Keratinocyte (primary cell): ENCODE measurements around the gene EPHA1. TPM values are rescaled to one million over a fixed set of nuclear protein-coding genes. Genes with fewer than 3 reads are reported as not detected.
A peak's percentile ranks its signal among the peaks of the same experiment; 100 is the strongest.

Source experiments
- DNase-seq: peaks from one replicate; pipeline ENCODE4 v3.0.0-alpha.2; 2011; ENCODE audit warnings: low read depth, missing footprints, low spot score
- FAIRE-seq: peaks from 2 replicates; lab custom pipeline; 2011; peaks lifted over from hg19 to GRCh38; lab: Jason Lieb, UNC
- H2AFZ ChIP-seq: 2 replicates; pipeline ENCODE4 v1.6.0; 2012; ENCODE audit warnings: low read length, control low read depth, inconsistent platforms; ENCODE audit not compliant: control insufficient read depth
- H3K27ac ChIP-seq: 2 replicates; pipeline ENCODE4 v1.5.1; 2011; ENCODE audit warnings: low read length; ENCODE audit not compliant: control insufficient read depth, insufficient read depth
- H3K27me3 ChIP-seq: 3 replicates; pipeline ENCODE4 v1.6.0; 2011; ENCODE audit warnings: low read length; ENCODE audit not compliant: control insufficient read depth, insufficient read depth; ENCODE audit errors: extremely low read depth
- H3K36me3 ChIP-seq, 2 experiments: 2 replicates in 1 of 2; 3 replicates in 1 of 2; pipeline ENCODE4 v1.5.1; 2011; ENCODE audit warnings: low read length in 2 of 2, mild to moderate bottlenecking in 1 of 2; ENCODE audit not compliant: control insufficient read depth in 2 of 2, insufficient read depth in 2 of 2; ENCODE audit errors: extremely low read depth in 1 of 2
- H3K4me1 ChIP-seq: 3 replicates; pipeline ENCODE4 v1.5.1; 2011; ENCODE audit warnings: low read length; ENCODE audit not compliant: control insufficient read depth, insufficient read depth; ENCODE audit errors: extremely low read depth
- H3K4me2 ChIP-seq: 3 replicates; pipeline ENCODE4 v1.6.0; 2011; ENCODE audit warnings: low read depth, low read length; ENCODE audit not compliant: control insufficient read depth, insufficient read depth; ENCODE audit errors: extremely low read depth
- H3K4me3 ChIP-seq, 3 experiments: fragments of 200-600 bp in 1 of 3; sonication (generic) in 1 of 3; 2 replicates in 2 of 3; 3 replicates in 1 of 3; pipeline ENCODE4 v1.5.1; 2011 to 2016; ENCODE audit warnings: low read length in 3 of 3, mild to moderate bottlenecking in 3 of 3, control low read depth in 2 of 3, inconsistent platforms in 1 of 3, low read depth in 1 of 3, mixed read lengths in 1 of 3, mixed run types in 1 of 3, moderate library complexity in 1 of 3; ENCODE audit not compliant: control insufficient read depth in 2 of 3, insufficient read depth in 2 of 3; ENCODE audit errors: extremely low read depth in 1 of 3
- H3K79me2 ChIP-seq: 2 replicates; pipeline ENCODE4 v1.6.0; 2012; ENCODE audit warnings: low read length; ENCODE audit not compliant: control insufficient read depth, insufficient read depth
- H3K9ac ChIP-seq: 3 replicates; pipeline ENCODE4 v1.6.0; 2011; ENCODE audit warnings: low read length; ENCODE audit not compliant: control insufficient read depth, insufficient read depth; ENCODE audit errors: extremely low read depth
- H3K9me1 ChIP-seq: 3 replicates; pipeline ENCODE4 v1.6.0; 2011; ENCODE audit warnings: low read length; ENCODE audit not compliant: control insufficient read depth, insufficient read depth; ENCODE audit errors: extremely low read depth
- H3K9me3 ChIP-seq: 2 replicates; pipeline ENCODE4 v1.5.1; 2012; ENCODE audit warnings: low read depth, low read length; ENCODE audit not compliant: control insufficient read depth
- H4K20me1 ChIP-seq: 3 replicates; pipeline ENCODE4 v1.6.0; 2011; ENCODE audit warnings: low read length; ENCODE audit not compliant: control insufficient read depth, insufficient read depth; ENCODE audit errors: extremely low read depth
- CTCF ChIP-seq, 3 experiments: IDR thresholded peaks in 1 of 3; conservative IDR thresholded peaks in 1 of 3; optimal IDR thresholded peaks in 1 of 3; 2 replicates in 2 of 3; 3 replicates in 1 of 3; pipeline versions ENCODE3 to v1.5.1; 2011; ENCODE audit warnings: low read length in 3 of 3, mild to moderate bottlenecking in 3 of 3, moderate library complexity in 2 of 3, control low read depth in 1 of 3, inconsistent platforms in 1 of 3; ENCODE audit not compliant: insufficient read depth in 2 of 3; ENCODE audit errors: extremely low read depth in 1 of 3
- EZH2 ChIP-seq: IDR thresholded peaks from one replicate; pipeline ENCODE4 v1.6.1; 2012; ENCODE audit warnings: inconsistent platforms, mild to moderate bottlenecking, low read length, moderate library complexity
- dilution Hi-C: fragments of 300-500 bp; cut with MboI; formaldehyde crosslinking; loops from one replicate; pipeline ENCODE4 v1.7.0; 2020; ENCODE audit warnings: low sequenced_read_pairs; ENCODE audit not compliant: extremely low pct_ligation_motif_present
- polyA plus RNA-seq, 5 experiments: library from polyadenylated mRNA; depleted of rRNA in 3 of 5; stranded (reverse) in 3 of 5; stranded (forward) in 1 of 5; unstranded in 1 of 5; fragments of >200 nt; gene quantifications; 1 replicate in 1 of 5; 2 replicates in 3 of 5; 3 replicates in 1 of 5; pipeline versions ENCODE4 v1.2.1 to v1.2.3, GENCODE V29; 2011 to 2012; ENCODE audit warnings: missing spikeins in 2 of 5, low read depth in 1 of 5, low replicate concordance in 1 of 5

The EPHA1 gene
- polyA plus RNA-seq, 1 donor (not counting 4 experiments of a cell fraction or from before 2014, with no cell fraction given): 31.9 TPM

- Histone ChIP-seq H3K36me3 (peaks cover 11 to 12% of the 10 kb centered on the region in 2 experiments), H3K9me1 (peaks cover 4% of the 10 kb centered on the region), H3K4me1 (peaks cover 50% of the 10 kb centered on the region), H2AFZ (peak overlapping the region; percentile 60), H3K4me2 (peak overlapping the region; percentile 98), H3K27ac (peak overlapping the region; percentile 92), H3K4me3 (peak overlapping the region; percentile 65 to 92 (median 75)), H3K9me3 (no peaks in the 10 kb centered on the region), H4K20me1 (peaks cover 12% of the 10 kb centered on the region), H3K79me2 (peaks cover 34% of the 10 kb centered on the region), H3K9ac (peak overlapping the region; percentile 91), H3K27me3 (no peaks in the 10 kb centered on the region)
- FAIRE-seq (no peak), DNase-seq (no peak)
- dilution Hi-C loops: no loop called here
- TF ChIP-seq CTCF (optimal IDR thresholded peaks at IDR 0.05 in 1 of 3, IDR thresholded peaks at IDR 0.05 in 1 of 3, conservative IDR thresholded peaks at IDR 0.05 in 1 of 3; ENCODE audit: extremely low read depth in 1 of 3, insufficient read depth in 2 of 3, low read length in 3 of 3) (no peak), EZH2 (no peak)
Measured at GRCh38 chr7:143379611-143380259, 28.9 kb downstream of the EPHA1 start.

GRCh38 chr7:143376396-143376795, 32.3 kb downstream of the EPHA1 start:
- no peak overlapping the region for H3K27ac ChIP-seq
- dilution Hi-C loops: no loop called here
- no peaks in the 10 kb centered on the region for H3K9me3 ChIP-seq
- H3K27me3 ChIP-seq: no peaks in the 10 kb centered on the region
- no peak for TF ChIP-seq EZH2
- TF ChIP-seq CTCF (optimal IDR thresholded peaks at IDR 0.05 in 1 of 3, IDR thresholded peaks at IDR 0.05 in 1 of 3, conservative IDR thresholded peaks at IDR 0.05 in 1 of 3; ENCODE audit: extremely low read depth in 1 of 3, insufficient read depth in 2 of 3, low read length in 3 of 3): no peak
- H4K20me1 ChIP-seq: no peaks in the 10 kb centered on the region
- no peak overlapping the region for H3K4me3 ChIP-seq
- peaks cover 36% of the 10 kb centered on the region for H3K4me1 ChIP-seq
- FAIRE-seq (no peak), DNase-seq (no peak)
- H3K9me1 ChIP-seq: no peaks in the 10 kb centered on the region
- H3K36me3 ChIP-seq: no peaks in the 10 kb centered on the region
- H2AFZ ChIP-seq: no peak overlapping the region
- no peak overlapping the region for H3K9ac ChIP-seq
- peaks cover under 1% of the 10 kb centered on the region for H3K79me2 ChIP-seq
- H3K4me2 ChIP-seq: no peak overlapping the region
